Common myeloid progenitor, CD34-positive (primary cell): ENCODE measurements around the gene SYNCRIP.
A peak's percentile ranks its signal among the peaks of the same experiment; 100 is the strongest.
"Not testable (repeated sequence)": the region's sequence is repeated elsewhere in the genome, so short reads cannot be mapped to it uniquely, and the experiment has no call there.

Experiments used
- CTCF ChIA-PET: fragments of 350-600 bp; sonication (Branson Sonifier 250); formaldehyde crosslinking; loops from one replicate; lab custom pipeline; 2021; ENCODE audit warnings: antibody characterized with exemption; lab: Charles Lee
- POLR2A ChIA-PET: fragments of 350-600 bp; sonication (Branson Sonifier 250); formaldehyde crosslinking; loops from one replicate; lab custom pipeline; 2021; ENCODE audit warnings: antibody characterized with exemption; lab: Charles Lee
- DNase-seq, 3 donors: peaks; one replicate each; pipeline versions ENCODE4 v3.0.0 to v3.0.0-alpha.2; 2013
- H3K27ac ChIP-seq, 2 experiments: 1 replicate in 1 of 2; 2 replicates in 1 of 2; pipeline ENCODE4 v1.7.0; 2013; ENCODE audit warnings: inconsistent platforms in 2 of 2, low read length in 2 of 2, mild to moderate bottlenecking in 2 of 2, low read depth in 1 of 2, moderate library complexity in 1 of 2; ENCODE audit not compliant: severe bottlenecking in 2 of 2, insufficient read depth in 1 of 2, poor library complexity in 1 of 2
- H3K27me3 ChIP-seq, 5 experiments: replicated peaks in 2 of 5; 1 replicate in 3 of 5; 2 replicates in 2 of 5; pipeline versions ENCODE4 v1.6.1 to v1.7.0; 2013; ENCODE audit warnings: low read length in 4 of 5, mild to moderate bottlenecking in 2 of 5, moderate library complexity in 2 of 5, inconsistent platforms in 1 of 5; ENCODE audit not compliant: insufficient read depth in 5 of 5, control insufficient read depth in 4 of 5
- H3K36me3 ChIP-seq, 4 experiments: 1 replicate in 2 of 4; 2 replicates in 2 of 4; pipeline versions ENCODE4 v1.6.1 to v1.7.0; 2013; ENCODE audit warnings: low read length in 3 of 4, control low read depth in 1 of 4, mild to moderate bottlenecking in 1 of 4; ENCODE audit not compliant: control insufficient read depth in 4 of 4, insufficient read depth in 4 of 4
- H3K4me1 ChIP-seq, 4 experiments: 1 replicate in 3 of 4; 2 replicates in 1 of 4; pipeline versions ENCODE4 v1.6.1 to v1.7.1; 2013; ENCODE audit warnings: low read length in 3 of 4, mild to moderate bottlenecking in 3 of 4, control low read depth in 1 of 4, inconsistent platforms in 1 of 4, moderate library complexity in 1 of 4; ENCODE audit not compliant: control insufficient read depth in 4 of 4, insufficient read depth in 4 of 4; ENCODE audit errors: control extremely low read depth in 1 of 4
- H3K4me3 ChIP-seq, 7 experiments: 1 replicate in 4 of 7; 2 replicates in 3 of 7; pipeline versions ENCODE4 v1.5.1 to v1.7.0; 2013; ENCODE audit warnings: mild to moderate bottlenecking in 7 of 7, low read length in 6 of 7, moderate library complexity in 6 of 7, inconsistent platforms in 2 of 7, low read depth in 2 of 7, control low read depth in 1 of 7; ENCODE audit not compliant: insufficient read depth in 4 of 7, control insufficient read depth in 1 of 7; ENCODE audit errors: extremely low read depth in 1 of 7
- H3K9me3 ChIP-seq, 5 experiments: 1 replicate in 4 of 5; 2 replicates in 1 of 5; pipeline versions ENCODE4 v1.6.1 to v1.7.1; 2013; ENCODE audit warnings: low read length in 4 of 5, mild to moderate bottlenecking in 2 of 5, inconsistent platforms in 1 of 5, low read depth in 1 of 5, moderate library complexity in 1 of 5; ENCODE audit not compliant: control insufficient read depth in 4 of 5, insufficient read depth in 2 of 5; ENCODE audit errors: control extremely low read depth in 1 of 5
- WGBS: methylation state at CpG from one replicate; pipeline ENCODE4 v1.1.5; 2013; ENCODE audit not compliant: insufficient coverage; 5-methylcytosine and 5-hydroxymethylcytosine counted together

The SYNCRIP gene

GRCh38 chr6:85585741-85586140, 56.9 kb downstream of the SYNCRIP start:
- peaks cover 7 to 15% (median 9%) of the 10 kb centered on the region in 5 experiments for H3K9me3 ChIP-seq
- H3K36me3 ChIP-seq = peaks cover 0 to 13% (median 6%) of the 10 kb centered on the region in 4 experiments
- ChIA-PET CTCF (no interaction called here), POLR2A (interaction anchor here (0.5 kb wide), 1 partner anchor 96 kb away, joined by 3 read pairs; no protein-coding TSS in a partner anchor)
- H3K4me3 ChIP-seq = no peak overlapping the region
- no CpG with 5 or more reads among the region's 3 CpGs for WGBS
- H3K27ac ChIP-seq = no peak overlapping the region
- peaks cover 0 to 3% (median 0%) of the 10 kb centered on the region in 4 experiments for H3K4me1 ChIP-seq
- H3K27me3 ChIP-seq = no peaks in the 10 kb centered on the region
- no peak for DNase-seq

- POLR2A ChIA-PET = interaction anchor here (0.7 kb wide), 1 partner anchor 151 kb away, joined by 3 read pairs; no protein-coding TSS in a partner anchor
- H3K4me3 ChIP-seq, H3K27me3 ChIP-seq, DNase-seq, CTCF ChIA-PET, H3K27ac ChIP-seq, H3K4me1 ChIP-seq: not testable (repeated sequence)
- peaks cover 5 to 12% (median 9%) of the 10 kb centered on the region in 5 experiments for H3K9me3 ChIP-seq
- WGBS = 72% methylated on average over 4 of the region's 4 CpGs
- H3K36me3 ChIP-seq = peaks cover 0 to 18% (median 5%) of the 10 kb centered on the region in 4 experiments
Observed at GRCh38 chr6:85582832-85583231, 59.9 kb downstream of the SYNCRIP start.

DNA sequence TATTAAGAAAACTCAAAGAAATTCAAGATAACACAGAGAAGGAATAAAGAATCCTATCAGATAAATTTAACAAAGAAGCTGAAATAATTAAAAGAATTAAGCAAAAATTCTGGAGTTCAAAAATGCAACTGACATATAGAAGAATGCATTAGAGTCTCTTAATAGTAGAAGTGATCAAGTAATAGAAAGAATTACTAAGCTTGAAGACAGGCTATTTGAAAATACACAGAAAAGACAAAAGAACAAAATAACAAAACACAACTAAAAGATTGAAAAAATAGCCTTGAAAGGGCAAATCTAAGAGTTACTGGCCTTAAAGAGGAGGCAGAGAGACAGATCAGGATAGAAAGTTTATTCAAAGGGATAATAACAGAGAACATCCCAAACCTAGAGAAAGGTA, 61.1 kb downstream of the SYNCRIP start:
- DNase-seq = no peak
- Histone ChIP-seq H3K9me3 (peaks cover 5 to 12% (median 9%) of the 10 kb centered on the region in 5 experiments), H3K36me3 (peaks cover 0 to 18% (median 4%) of the 10 kb centered on the region in 4 experiments), H3K4me3 (no peak overlapping the region), H3K27ac (no peak overlapping the region), H3K27me3 (no peaks in the 10 kb centered on the region), H3K4me1 (peaks cover 0 to 3% (median 1%) of the 10 kb centered on the region in 4 experiments)
- ChIA-PET CTCF (no interaction called here), POLR2A (no interaction called here)

GRCh38 chr6:85580878-85581267, 61.8 kb downstream of the SYNCRIP start:
- no peak overlapping the region for H3K4me3 ChIP-seq
- H3K27ac ChIP-seq = no peak overlapping the region
- peaks cover 0 to 8% (median 2%) of the 10 kb centered on the region in 4 experiments for H3K4me1 ChIP-seq
- no CpG with 5 or more reads among the region's 1 CpG for WGBS
- ChIA-PET CTCF (no interaction called here), POLR2A (no interaction called here)
- no peak for DNase-seq
- peaks cover 0 to 18% (median 4%) of the 10 kb centered on the region in 4 experiments for H3K36me3 ChIP-seq
- no peaks in the 10 kb centered on the region for H3K27me3 ChIP-seq
- H3K9me3 ChIP-seq = peaks cover 5 to 12% (median 9%) of the 10 kb centered on the region in 5 experiments

GRCh38 chr6:85580118-85580877, 62.4 kb downstream of the SYNCRIP start:
- no peak overlapping the region for H3K27ac ChIP-seq
- peaks cover 0 to 18% (median 4%) of the 10 kb centered on the region in 4 experiments for H3K36me3 ChIP-seq
- CTCF ChIA-PET = no interaction called here
- H3K27me3 ChIP-seq = no peaks in the 10 kb centered on the region
- H3K4me3 ChIP-seq = no peak overlapping the region
- POLR2A ChIA-PET = no interaction called here
- H3K4me1 ChIP-seq = peaks cover 0 to 8% (median 2%) of the 10 kb centered on the region in 4 experiments
- no peak for DNase-seq
- peaks cover 5 to 9% (median 9%) of the 10 kb centered on the region in 5 experiments for H3K9me3 ChIP-seq
- WGBS = 100% methylated on average over 4 of the region's 5 CpGs

GRCh38 chr6:85579581-85579980, 63.1 kb downstream of the SYNCRIP start:
- Histone ChIP-seq H3K9me3 (peaks cover 4 to 9% (median 8%) of the 10 kb centered on the region in 5 experiments), H3K4me3 (no peak overlapping the region), H3K27me3 (no peaks in the 10 kb centered on the region), H3K36me3 (peaks cover 0 to 18% (median 4%) of the 10 kb centered on the region in 4 experiments), H3K4me1 (peaks cover 0 to 8% (median 2%) of the 10 kb centered on the region in 4 experiments), H3K27ac (no peak overlapping the region)
- POLR2A ChIA-PET = no interaction called here
- 86% methylated on average over 1 of the region's 4 CpGs for WGBS
- CTCF ChIA-PET = interaction anchor here (1.9 kb wide), 1 partner anchor 10 kb away, joined by 5 read pairs; no protein-coding TSS in a partner anchor
- no peak for DNase-seq

DNA sequence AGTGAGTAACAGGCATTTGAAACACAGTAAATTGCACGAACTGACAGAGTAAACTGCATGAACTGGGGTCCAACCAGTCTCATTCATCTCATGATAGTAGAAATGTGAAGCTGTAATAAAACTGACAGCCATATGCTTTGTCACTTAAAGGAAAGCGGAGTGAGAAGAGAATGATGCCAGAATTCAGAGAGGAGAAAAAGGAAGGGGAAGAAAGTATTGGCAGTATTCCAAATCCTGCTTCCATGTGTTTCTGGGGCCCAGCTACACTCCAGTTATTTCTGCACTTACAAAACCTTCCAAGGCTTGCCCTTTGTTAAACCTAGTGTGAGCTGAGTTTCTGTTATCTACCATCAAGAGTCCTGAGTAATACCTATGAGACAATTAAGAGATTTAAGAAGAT, 66.2 kb downstream of the SYNCRIP start:
- no peak overlapping the region for H3K27ac ChIP-seq
- WGBS = 83% methylated on average over 1 of the region's 2 CpGs
- CTCF ChIA-PET = interaction anchor here (0.9 kb wide), 1 partner anchor 14 kb away, joined by 3 read pairs; no protein-coding TSS in a partner anchor
- no peaks in the 10 kb centered on the region for H3K9me3 ChIP-seq
- POLR2A ChIA-PET = interaction anchor here (0.5 to 0.6 kb wide), 2 partner anchors 16 to 229 kb away, joined by 3 to 4 read pairs; no protein-coding TSS in a partner anchor
- H3K4me3 ChIP-seq = no peak overlapping the region
- no peaks in the 10 kb centered on the region for H3K27me3 ChIP-seq
- peaks cover 0 to 31% (median 8%) of the 10 kb centered on the region in 4 experiments for H3K36me3 ChIP-seq
- peaks cover 0 to 8% (median 2%) of the 10 kb centered on the region in 4 experiments for H3K4me1 ChIP-seq
- DNase-seq = peak in 1 of 3 donors; percentile 8
